Vagina (tissue), 2 donors: Measurements from ENCODE around the gene DUSP22.

Source experiments
- CTCF ChIP-seq, 3 experiments: fragments of 450-650 bp in 2 of 3; fragments of 200-600 bp in 1 of 3; sonication (generic) in 1 of 3; IDR thresholded peaks; one replicate each; pipeline ENCODE4 v1.5.1; 2017 to 2019; ENCODE audit warnings: antibody characterized with exemption in 3 of 3, mild to moderate bottlenecking in 2 of 3, moderate library complexity in 2 of 3
- POLR2A ChIP-seq, 2 donors: fragments of 450-650 bp; IDR thresholded peaks; one replicate each; pipeline ENCODE4 v1.6.1; 2017; ENCODE audit warnings: antibody characterized with exemption in 2 of 2, mild to moderate bottlenecking in 2 of 2, moderate library complexity in 2 of 2

GRCh38 chr6:389143-389542, 96.9 kb downstream of the DUSP22 start:
- no peak for TF ChIP-seq CTCF (IDR thresholded peaks at IDR 0.05)
- TF ChIP-seq POLR2A (IDR thresholded peaks at IDR 0.05), result no peak
